Measurements from ENCODE around the gene C1orf159.

Gene C1orf159

GRCh38 chr1:1033731-1034438 lies 82.0 kb downstream of the C1orf159 start (continued):
- TF ChIP-seq ZNF112 (tag by site-specific recombination; IDR thresholded peaks at IDR 0.05) = no peak
- TF ChIP-seq IKZF3 (tag by site-specific recombination; IDR thresholded peaks at IDR 0.05) = no peak
- TF ChIP-seq MEIS1 (CRISPR knock-in tag; IDR thresholded peaks at IDR 0.05; ENCODE audit: borderline replicate concordance) = no peak
- no peak for TF ChIP-seq PRDM1 (tag by site-specific recombination; IDR thresholded peaks at IDR 0.05)
- TF ChIP-seq GLI4 (tag by site-specific recombination; IDR thresholded peaks at IDR 0.05) = no peak
- TF ChIP-seq ZBTB26 (tag by site-specific recombination; optimal IDR thresholded peaks at IDR 0.05) = no peak
- no peak for TF ChIP-seq ZNF530 (tag by site-specific recombination; IDR thresholded peaks at IDR 0.05; ENCODE audit: low read depth)

GRCh38 chr1:1033009-1033587 lies 82.8 kb downstream of the C1orf159 start:
- peaks cover 0 to 22% of the 10 kb centered on the region in 2 experiments; a peak in 1 of 3 replicates for H3K36me3 ChIP-seq (ENCODE audit: control insufficient read depth in 2 of 2, insufficient read depth in 1 of 2, low read length in 2 of 2)
- POLR2A ChIA-PET = no interaction called here
- CTCF ChIA-PET = interaction anchor here (1.0 kb wide), 1 partner anchor 31 kb away, joined by 3 read pairs; no protein-coding TSS in a partner anchor
- TF ChIP-seq KLF8 (tag by site-specific recombination; IDR thresholded peaks at IDR 0.05) (peak; percentile 74), ZNF394 (tag by site-specific recombination; IDR thresholded peaks at IDR 0.05; ENCODE audit: borderline replicate concordance) (no peak)
- H3K4me3 ChIP-seq (ENCODE audit: low read depth, low read length) = no peak overlapping the region
- H3K27ac ChIP-seq (ENCODE audit: extremely low read depth, low read depth, low read length) = no peak overlapping the region
- no peaks in the 10 kb centered on the region for H3K9me3 ChIP-seq (ENCODE audit: control insufficient read depth, insufficient read depth, low read depth, low read length)
- H3K4me1 ChIP-seq (ENCODE audit: control insufficient read depth, insufficient read depth, low read length) = no peaks in the 10 kb centered on the region

DNA sequence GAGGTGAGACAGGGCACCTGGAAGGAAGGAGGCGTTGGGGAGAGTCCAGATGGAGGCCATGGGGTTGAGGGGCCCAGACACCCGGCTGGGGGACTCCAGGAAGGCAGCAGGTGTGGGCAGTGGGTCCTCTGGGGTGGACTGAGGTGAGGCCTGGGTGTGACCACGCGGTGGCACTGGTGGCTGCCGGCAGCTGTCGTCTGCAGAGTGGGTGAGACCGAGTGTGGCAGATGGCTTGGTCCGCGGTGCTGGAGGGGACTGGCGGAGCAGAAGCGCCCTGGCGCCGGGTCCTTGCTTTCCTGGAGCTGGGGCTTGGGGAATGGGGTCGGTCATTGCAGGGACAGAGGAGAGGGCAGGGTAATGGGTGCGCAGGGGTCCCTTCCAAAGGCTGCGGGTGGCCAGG lies 83.5 kb downstream of the C1orf159 start:
- CTCF ChIA-PET = interaction anchor here (0.9 to 1.0 kb wide), 2 partner anchors 17 to 32 kb away, joined by 3 read pairs; no protein-coding TSS in a partner anchor

More for the DNA sequence above, 83.5 kb downstream of the C1orf159 start:
- H3K36me3 ChIP-seq (ENCODE audit: control insufficient read depth in 2 of 2, insufficient read depth in 1 of 2, low read length in 2 of 2) = peaks cover 0 to 28% of the 10 kb centered on the region in 2 experiments; a peak in 1 of 3 replicates
- TF ChIP-seq ZNF473 (tag by site-specific recombination; IDR thresholded peaks at IDR 0.05) = no peak
- TF ChIP-seq, protein P1, sequence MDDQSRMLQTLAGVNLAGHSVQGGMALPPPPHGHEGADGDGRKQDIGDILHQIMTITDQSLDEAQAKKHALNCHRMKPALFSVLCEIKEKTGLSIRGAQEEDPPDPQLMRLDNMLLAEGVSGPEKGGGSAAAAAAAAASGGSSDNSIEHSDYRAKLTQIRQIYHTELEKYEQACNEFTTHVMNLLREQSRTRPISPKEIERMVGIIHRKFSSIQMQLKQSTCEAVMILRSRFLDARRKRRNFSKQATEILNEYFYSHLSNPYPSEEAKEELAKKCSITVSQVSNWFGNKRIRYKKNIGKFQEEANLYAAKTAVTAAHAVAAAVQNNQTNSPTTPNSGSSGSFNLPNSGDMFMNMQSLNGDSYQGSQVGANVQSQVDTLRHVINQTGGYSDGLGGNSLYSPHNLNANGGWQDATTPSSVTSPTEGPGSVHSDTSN (CRISPR knock-in tag; IDR thresholded peaks at IDR 0.05) = no peak
- TF ChIP-seq HIC1 (tag by site-specific recombination; IDR thresholded peaks at IDR 0.05) = 0 out of 2 replicates have a peak, but pooled peaks have one; percentile 42
- TF ChIP-seq, protein P2, sequence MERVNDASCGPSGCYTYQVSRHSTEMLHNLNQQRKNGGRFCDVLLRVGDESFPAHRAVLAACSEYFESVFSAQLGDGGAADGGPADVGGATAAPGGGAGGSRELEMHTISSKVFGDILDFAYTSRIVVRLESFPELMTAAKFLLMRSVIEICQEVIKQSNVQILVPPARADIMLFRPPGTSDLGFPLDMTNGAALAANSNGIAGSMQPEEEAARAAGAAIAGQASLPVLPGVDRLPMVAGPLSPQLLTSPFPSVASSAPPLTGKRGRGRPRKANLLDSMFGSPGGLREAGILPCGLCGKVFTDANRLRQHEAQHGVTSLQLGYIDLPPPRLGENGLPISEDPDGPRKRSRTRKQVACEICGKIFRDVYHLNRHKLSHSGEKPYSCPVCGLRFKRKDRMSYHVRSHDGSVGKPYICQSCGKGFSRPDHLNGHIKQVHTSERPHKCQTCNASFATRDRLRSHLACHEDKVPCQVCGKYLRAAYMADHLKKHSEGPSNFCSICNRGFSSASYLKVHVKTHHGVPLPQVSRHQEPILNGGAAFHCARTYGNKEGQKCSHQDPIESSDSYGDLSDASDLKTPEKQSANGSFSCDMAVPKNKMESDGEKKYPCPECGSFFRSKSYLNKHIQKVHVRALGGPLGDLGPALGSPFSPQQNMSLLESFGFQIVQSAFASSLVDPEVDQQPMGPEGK (tag by site-specific recombination; IDR thresholded peaks at IDR 0.05) = no peak
- no peak for TF ChIP-seq ZNF664 (tag by site-specific recombination; IDR thresholded peaks at IDR 0.05)
- H3K27ac ChIP-seq (ENCODE audit: extremely low read depth, low read depth, low read length) = no peak overlapping the region
- POLR2A ChIA-PET = no interaction called here
- H3K9me3 ChIP-seq (ENCODE audit: control insufficient read depth, insufficient read depth, low read depth, low read length) = no peaks in the 10 kb centered on the region
- H3K4me1 ChIP-seq (ENCODE audit: control insufficient read depth, insufficient read depth, low read length) = no peaks in the 10 kb centered on the region
- H3K4me3 ChIP-seq (ENCODE audit: low read depth, low read length) = no peak overlapping the region
